Thymus (tissue), 11 donors: Measurements from ENCODE around the gene GRIK4. TPM values are rescaled to one million over a fixed set of nuclear protein-coding genes. Genes with fewer than 3 reads are reported as not detected.
"Not testable (repeated sequence)": the region's sequence is repeated elsewhere in the genome, so short reads cannot be mapped to it uniquely, and the experiment has no call there.

ENCODE experiments used
- DNase-seq, 9 donors: peaks; one replicate each; pipeline ENCODE4 v3.0.0-alpha.2; 2013; ENCODE audit warnings: low spot score in 9 of 9, low read depth in 6 of 9, missing footprints in 1 of 9
- H3K27ac ChIP-seq, 2 donors: one replicate each; pipeline ENCODE4 v1.5.1; 2013; ENCODE audit warnings: control low read depth in 1 of 2, low read depth in 1 of 2, low read length in 1 of 2, mild to moderate bottlenecking in 1 of 2, moderate library complexity in 1 of 2
- H3K27me3 ChIP-seq, 2 donors: one replicate each; pipeline ENCODE4 v1.5.1; 2013; ENCODE audit warnings: low read length in 1 of 2; ENCODE audit not compliant: control insufficient read depth in 2 of 2, insufficient read depth in 1 of 2
- H3K36me3 ChIP-seq, 2 donors: one replicate each; pipeline ENCODE4 v1.5.1; 2013; ENCODE audit warnings: low read length in 1 of 2, mild to moderate bottlenecking in 1 of 2, moderate library complexity in 1 of 2; ENCODE audit not compliant: control insufficient read depth in 2 of 2, insufficient read depth in 2 of 2
- H3K4me1 ChIP-seq, 2 donors: one replicate each; pipeline ENCODE4 v1.5.1; 2013; ENCODE audit warnings: low read length in 2 of 2; ENCODE audit not compliant: control insufficient read depth in 2 of 2, insufficient read depth in 2 of 2
- H3K4me3 ChIP-seq, 2 donors: one replicate each; pipeline ENCODE4 v1.5.1; 2013; ENCODE audit warnings: low read length in 2 of 2, control low read depth in 1 of 2, mild to moderate bottlenecking in 1 of 2
- H3K9me3 ChIP-seq, 2 donors: one replicate each; pipeline ENCODE4 v1.5.1; 2013; ENCODE audit warnings: low read length in 1 of 2, mild to moderate bottlenecking in 1 of 2; ENCODE audit not compliant: control insufficient read depth in 2 of 2, insufficient read depth in 1 of 2
- WGBS: extraction: QIAGEN DNeasy Blood & Tissue Kit; methylation state at CpG from one replicate; pipeline ENCODE4 v1.1.7; 2013; 5-methylcytosine and 5-hydroxymethylcytosine counted together
- polyA plus RNA-seq: library from polyadenylated mRNA; stranded (reverse); fragments of 200-250 nt; gene quantifications from one replicate; pipeline ENCODE4 v1.2.3, GENCODE V29; 2013
- total RNA-seq: library from RNA; stranded (reverse); fragments of 120-200 nt; gene quantifications from one replicate; pipeline ENCODE4 v1.2.4, GENCODE V29; 2013
- donor health status: healthy.

Gene GRIK4
- total and polyA plus RNA-seq, 2 donors = 0.11 to 0.19 TPM

GRCh38 chr11:121018746-121019145 is 507.2 kb downstream of the GRIK4 start:
- no peak overlapping the region for H3K27ac ChIP-seq
- no peak overlapping the region for H3K4me3 ChIP-seq
- WGBS = 95% methylated on average over 1 of the region's 1 CpG
- no peaks in the 10 kb centered on the region for H3K27me3 ChIP-seq
- peaks cover 2 to 3% of the 10 kb centered on the region in 2 donors for H3K4me1 ChIP-seq
- DNase-seq = no peak
- no peaks in the 10 kb centered on the region for H3K9me3 ChIP-seq
- H3K36me3 ChIP-seq = no peaks in the 10 kb centered on the region

- not testable (repeated sequence) for H3K36me3 ChIP-seq, H3K27ac ChIP-seq, H3K27me3 ChIP-seq, H3K4me3 ChIP-seq, H3K9me3 ChIP-seq, DNase-seq
- peaks cover 12% of the 10 kb centered on the region in 2 donors for H3K4me1 ChIP-seq
- 97% methylated on average over 36 of the region's 36 CpGs for WGBS
Observed at GRCh38 chr11:121021718-121022117, 510.2 kb downstream of the GRIK4 start.

GRCh38 chr11:121023848-121024751 is 512.6 kb downstream of the GRIK4 start, which contains the start of gene TBCEL:
TSS of gene TBCEL (plus strand) at chr11:121024102. CDS start at chr11:121045691, 21,589 bp downstream.
- H3K27ac ChIP-seq = peak within 1 kb of the TSS in 1 of 2 donors; percentile 76
- H3K27me3 ChIP-seq = no peaks in the 10 kb centered on the region
- no peaks in the 10 kb centered on the region for H3K36me3 ChIP-seq
- WGBS = 3% methylated on average over 54 of the region's 54 CpGs
- H3K9me3 ChIP-seq = no peaks in the 10 kb centered on the region
- H3K4me3 ChIP-seq = peak within 1 kb of the TSS; percentile 69 to 91
- H3K4me1 ChIP-seq = peaks cover 12% of the 10 kb centered on the region in 2 donors
- peak; percentile 64 to 92 (median 82) for DNase-seq

- Histone ChIP-seq H3K27ac (no peak overlapping the region), H3K27me3 (no peaks in the 10 kb centered on the region), H3K4me3 (peak overlapping the region; percentile 69 to 91), H3K9me3 (no peaks in the 10 kb centered on the region), H3K4me1 (peaks cover 12% of the 10 kb centered on the region in 2 donors), H3K36me3 (no peaks in the 10 kb centered on the region)
- WGBS = 86% methylated on average over 3 of the region's 3 CpGs
- DNase-seq = peak in 1 of 9 donors; percentile 9
Observed at GRCh38 chr11:121024989-121025388, 513.4 kb downstream of the GRIK4 start.

GRCh38 chr11:121029153-121029552 is 517.6 kb downstream of the GRIK4 start:
- Histone ChIP-seq H3K9me3 (no peaks in the 10 kb centered on the region), H3K36me3 (no peaks in the 10 kb centered on the region), H3K4me3 (no peak overlapping the region), H3K27ac (no peak overlapping the region), H3K27me3 (no peaks in the 10 kb centered on the region), H3K4me1 (peaks cover 8 to 9% of the 10 kb centered on the region in 2 donors)
- 78% methylated on average over 2 of the region's 2 CpGs for WGBS
- DNase-seq = no peak

GRCh38 chr11:121029813-121030445 is 518.4 kb downstream of the GRIK4 start:
- DNase-seq = no peak
- H3K4me3 ChIP-seq = no peak overlapping the region
- peaks cover 2% of the 10 kb centered on the region in 2 donors for H3K4me1 ChIP-seq
- no peaks in the 10 kb centered on the region for H3K9me3 ChIP-seq
- WGBS = 37% methylated on average over 3 of the region's 3 CpGs
- no peak overlapping the region for H3K27ac ChIP-seq
- H3K36me3 ChIP-seq = no peaks in the 10 kb centered on the region
- H3K27me3 ChIP-seq = no peaks in the 10 kb centered on the region

GRCh38 chr11:121031167-121031566 is 519.6 kb downstream of the GRIK4 start:
- H3K27ac ChIP-seq = no peak overlapping the region
- H3K4me3 ChIP-seq = no peak overlapping the region
- H3K36me3 ChIP-seq = no peaks in the 10 kb centered on the region
- no peaks in the 10 kb centered on the region for H3K27me3 ChIP-seq
- over 99% methylated on average over 2 of the region's 2 CpGs for WGBS
- no peaks in the 10 kb centered on the region for H3K9me3 ChIP-seq
- no peaks in the 10 kb centered on the region for H3K4me1 ChIP-seq
- no peak for DNase-seq

- H3K9me3 ChIP-seq = not testable (repeated sequence)
- WGBS = over 99% methylated on average over 4 of the region's 4 CpGs
Observed at GRCh38 chr11:121031648-121032047, 520.1 kb downstream of the GRIK4 start.

GRCh38 chr11:121032546-121032945 is 521.0 kb downstream of the GRIK4 start:
- Histone ChIP-seq H3K9me3 (no peaks in the 10 kb centered on the region), H3K4me3 (no peak overlapping the region), H3K36me3 (no peaks in the 10 kb centered on the region), H3K4me1 (no peaks in the 10 kb centered on the region), H3K27me3 (no peaks in the 10 kb centered on the region), H3K27ac (no peak overlapping the region)
- WGBS = 97% methylated on average over 3 of the region's 3 CpGs
- no peak for DNase-seq

More at GRCh38 chr11:121031648-121032047, 520.1 kb downstream of the GRIK4 start:
- not testable (repeated sequence) for H3K27me3 ChIP-seq, H3K36me3 ChIP-seq, DNase-seq, H3K4me3 ChIP-seq, H3K27ac ChIP-seq, H3K4me1 ChIP-seq
